Testis (tissue), 2 donors: ENCODE measurements around the gene NR1H4.

Experiments used
- POLR2A ChIP-seq: fragments of 450-650 bp; IDR thresholded peaks from one replicate; pipeline ENCODE4 v1.6.1; 2017; ENCODE audit warnings: antibody characterized with exemption, mild to moderate bottlenecking, moderate library complexity
- TF ChIP-seq, protein P1 (sequence below), 3 experiments: fragments of 450-650 bp in 2 of 3; fragments of 200-600 bp in 1 of 3; sonication (generic) in 1 of 3; IDR thresholded peaks; one replicate each; pipeline ENCODE4 v1.5.1; 2016 to 2019; ENCODE audit warnings: antibody characterized with exemption in 3 of 3, mild to moderate bottlenecking in 2 of 3, moderate library complexity in 1 of 3

DNA sequence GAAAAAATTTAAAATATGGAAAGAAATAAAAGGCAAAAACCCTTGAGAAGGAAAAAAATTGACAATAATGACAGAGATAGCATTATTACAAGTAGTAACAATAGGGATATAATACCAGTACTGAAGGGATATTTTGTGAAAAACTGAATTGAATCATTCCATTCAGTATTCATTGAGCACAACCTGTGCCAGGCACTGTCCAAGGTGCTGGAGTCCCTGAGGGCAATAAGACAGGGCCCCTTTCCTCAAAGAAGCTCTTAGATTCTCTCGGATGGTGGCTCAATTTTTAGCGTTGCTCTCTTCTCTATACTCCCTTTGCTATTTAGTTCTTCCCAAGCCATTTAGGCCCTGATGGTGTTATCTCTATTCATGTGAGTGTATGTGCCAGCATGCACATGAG is 65.5 kb downstream of the NR1H4 start:
- TF ChIP-seq POLR2A: no peak
- TF ChIP-seq, protein P1, sequence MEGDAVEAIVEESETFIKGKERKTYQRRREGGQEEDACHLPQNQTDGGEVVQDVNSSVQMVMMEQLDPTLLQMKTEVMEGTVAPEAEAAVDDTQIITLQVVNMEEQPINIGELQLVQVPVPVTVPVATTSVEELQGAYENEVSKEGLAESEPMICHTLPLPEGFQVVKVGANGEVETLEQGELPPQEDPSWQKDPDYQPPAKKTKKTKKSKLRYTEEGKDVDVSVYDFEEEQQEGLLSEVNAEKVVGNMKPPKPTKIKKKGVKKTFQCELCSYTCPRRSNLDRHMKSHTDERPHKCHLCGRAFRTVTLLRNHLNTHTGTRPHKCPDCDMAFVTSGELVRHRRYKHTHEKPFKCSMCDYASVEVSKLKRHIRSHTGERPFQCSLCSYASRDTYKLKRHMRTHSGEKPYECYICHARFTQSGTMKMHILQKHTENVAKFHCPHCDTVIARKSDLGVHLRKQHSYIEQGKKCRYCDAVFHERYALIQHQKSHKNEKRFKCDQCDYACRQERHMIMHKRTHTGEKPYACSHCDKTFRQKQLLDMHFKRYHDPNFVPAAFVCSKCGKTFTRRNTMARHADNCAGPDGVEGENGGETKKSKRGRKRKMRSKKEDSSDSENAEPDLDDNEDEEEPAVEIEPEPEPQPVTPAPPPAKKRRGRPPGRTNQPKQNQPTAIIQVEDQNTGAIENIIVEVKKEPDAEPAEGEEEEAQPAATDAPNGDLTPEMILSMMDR (IDR thresholded peaks at IDR 0.05): no peak
